Mammary epithelial cell (primary cell): ENCODE measurements around the gene SNX22.

ENCODE experiments used
- CTCF ChIP-seq, 2 donors: IDR thresholded peaks in 1 of 2; conservative IDR thresholded peaks in 1 of 2; 2 replicates each; pipeline ENCODE4 v1.5.1; 2011 to 2012; ENCODE audit warnings: inconsistent platforms in 2 of 2, low read length in 2 of 2, mild to moderate bottlenecking in 2 of 2, control low read depth in 1 of 2, low read depth in 1 of 2; ENCODE audit not compliant: insufficient read depth in 1 of 2; ENCODE audit errors: extremely low read depth in 1 of 2
- EZH2 ChIP-seq: IDR thresholded peaks from 2 replicates; pipeline ENCODE4 v1.6.1; 2012; ENCODE audit warnings: low read length, inconsistent platforms, borderline replicate concordance

- TF ChIP-seq CTCF (conservative IDR thresholded peaks at IDR 0.05 in 1 of 2, IDR thresholded peaks at IDR 0.05 in 1 of 2; ENCODE audit: extremely low read depth in 1 of 2, insufficient read depth in 1 of 2, low read depth in 1 of 2, low read length in 2 of 2) (no peak), EZH2 (no peak)
These were observed 5.0 kb upstream of the SNX22 start for GRCh38 chr15:64146520-64146884.
